GM23338 (cell line): ENCODE measurements around the gene CORT. TPM values are rescaled to one million over a fixed set of nuclear protein-coding genes. Genes with fewer than 3 reads are reported as not detected.

Experiments
- ATAC-seq: fragments of 200-7000 bp; cut with Tn5 transposase; 3 replicates; pipeline ENCODE4 v1.9.1; 2020
- DNase-seq: peaks from one replicate; pipeline ENCODE4 v3.0.0-alpha.2; 2015; ENCODE audit warnings: low spot score
- H2AFZ ChIP-seq: fragments of 200-600 bp; sonication (generic); 2 replicates; pipeline ENCODE4 v1.8.0; 2016; ENCODE audit warnings: antibody characterized with exemption, mild to moderate bottlenecking, moderate library complexity
- H3F3A ChIP-seq: fragments of 200-600 bp; sonication (generic); replicated peaks from 2 replicates; pipeline ENCODE4 v1.8.0; 2017; ENCODE audit warnings: antibody characterized with exemption, mixed run types, low read depth
- H3K27ac ChIP-seq: fragments of 200-600 bp; sonication (generic); 2 replicates; pipeline ENCODE4 v1.6.1; 2016; ENCODE audit warnings: low read depth
- H3K27me3 ChIP-seq: fragments of 200-600 bp; sonication (generic); 2 replicates; pipeline ENCODE4 v1.8.0; 2016; ENCODE audit warnings: mild to moderate bottlenecking, mixed run types, moderate library complexity; ENCODE audit not compliant: insufficient read depth
- H3K36me3 ChIP-seq: fragments of 200-600 bp; sonication (generic); 2 replicates; pipeline ENCODE4 v1.8.0; 2016; ENCODE audit warnings: mild to moderate bottlenecking; ENCODE audit not compliant: insufficient read depth
- H3K4me1 ChIP-seq: fragments of 200-600 bp; sonication (generic); 2 replicates; pipeline ENCODE4 v1.8.0; 2016; ENCODE audit warnings: mild to moderate bottlenecking, moderate library complexity; ENCODE audit not compliant: insufficient read depth
- H3K4me2 ChIP-seq: fragments of 200-600 bp; sonication (generic); 2 replicates; pipeline ENCODE4 v1.7.1; 2017; ENCODE audit warnings: mixed run types
- H3K4me3 ChIP-seq: fragments of 200-600 bp; sonication (generic); 2 replicates; pipeline ENCODE4 v1.6.1; 2016; ENCODE audit warnings: mixed run types
- H3K79me2 ChIP-seq: fragments of 200-600 bp; sonication (generic); replicated peaks from 2 replicates; pipeline ENCODE4 v1.8.0; 2017; ENCODE audit warnings: mild to moderate bottlenecking; ENCODE audit not compliant: insufficient read depth
- H3K9me2 ChIP-seq: fragments of 200-600 bp; sonication (generic); 2 replicates; pipeline ENCODE4 v1.8.0; 2017; ENCODE audit not compliant: insufficient read depth
- H4K20me1 ChIP-seq: fragments of 200-600 bp; sonication (generic); replicated peaks from 2 replicates; pipeline ENCODE4 v1.8.0; 2017; ENCODE audit warnings: mild to moderate bottlenecking; ENCODE audit not compliant: insufficient read depth
- H3K27ac Mint-ChIP-seq: 2 replicates; pipeline ENCODE4 v1.8.0; 2020; ENCODE audit warnings: inconsistent platforms, mild to moderate bottlenecking, moderate library complexity, mixed read lengths
- H3K27me3 Mint-ChIP-seq: 3 replicates; pipeline ENCODE4 v1.8.0; 2022; ENCODE audit warnings: low read depth, mild to moderate bottlenecking, moderate library complexity, mixed read lengths, inconsistent platforms; ENCODE audit not compliant: insufficient read depth, poor library complexity
- H3K36me3 Mint-ChIP-seq: 3 replicates; pipeline ENCODE4 v1.8.0; 2021; ENCODE audit warnings: low read depth, mild to moderate bottlenecking, inconsistent platforms, moderate library complexity, mixed read lengths
- H3K4me1 Mint-ChIP-seq: 3 replicates; pipeline ENCODE4 v1.8.0; 2020; ENCODE audit warnings: mild to moderate bottlenecking, inconsistent platforms, mixed read lengths
- H3K4me3 Mint-ChIP-seq: 3 replicates; pipeline ENCODE4 v1.8.0; 2021; ENCODE audit warnings: moderate library complexity, mild to moderate bottlenecking, inconsistent platforms, mixed read lengths
- H3K9me3 Mint-ChIP-seq: 3 replicates; pipeline ENCODE4 v1.8.0; 2020; ENCODE audit warnings: moderate library complexity, mild to moderate bottlenecking, inconsistent platforms, mixed read lengths
- CREB1 ChIP-seq: fragments of 250-450 bp; sonication (Bioruptor Pico); IDR thresholded peaks from 2 replicates; pipeline ENCODE4 v1.5.0; 2020; ENCODE audit warnings: low read depth, mild to moderate bottlenecking, moderate library complexity
- EZH2 ChIP-seq: fragments of 200-600 bp; sonication (generic); IDR thresholded peaks from one replicate; pipeline ENCODE4 v1.8.0; 2017; ENCODE audit warnings: antibody characterized with exemption, mild to moderate bottlenecking, low read depth; ENCODE audit not compliant: unreplicated experiment
- EZH2phosphoT487 ChIP-seq: fragments of 200-600 bp; sonication (generic); IDR thresholded peaks from one replicate; pipeline ENCODE4 v1.8.1; 2018; ENCODE audit warnings: antibody characterized with exemption; ENCODE audit not compliant: unreplicated experiment
- JUNB ChIP-seq: IDR thresholded peaks from one replicate; pipeline ENCODE4 v1.6.1; 2016; ENCODE audit warnings: antibody characterized with exemption; ENCODE audit not compliant: unreplicated experiment
- NANOG ChIP-seq: IDR thresholded peaks from 2 replicates; pipeline ENCODE4 v1.6.1; 2016; ENCODE audit warnings: antibody characterized with exemption, borderline replicate concordance
- POLR2AphosphoS5 ChIP-seq: IDR thresholded peaks from 2 replicates; pipeline ENCODE4 v1.6.1; 2016; ENCODE audit warnings: antibody characterized with exemption, low read depth
- STAT1 ChIP-seq: IDR thresholded peaks from one replicate; pipeline ENCODE4 v1.6.1; 2016; ENCODE audit warnings: antibody characterized with exemption; ENCODE audit not compliant: unreplicated experiment
- ZNF114 ChIP-seq: fragments of 250-450 bp; sonication (Bioruptor Pico); IDR thresholded peaks from 2 replicates; pipeline ENCODE4 v1.5.0; 2020; ENCODE audit warnings: mild to moderate bottlenecking, moderate library complexity
- ZNF331 ChIP-seq: fragments of 250-450 bp; sonication (Bioruptor Pico); IDR thresholded peaks from 2 replicates; pipeline ENCODE4 v1.5.0; 2020; ENCODE audit warnings: low read depth, mild to moderate bottlenecking, moderate library complexity
- polyA plus RNA-seq: library from polyadenylated mRNA; unstranded; fragments of >200 nt; fragmentation: Nextera tagmentation; extraction: Ambion mirVana; gene quantifications from 2 replicates; pipeline ENCODE4 v1.2.1, GENCODE V29; 2016
- total RNA-seq: library from RNA; depleted of rRNA; stranded (reverse); fragments of >200 nt; shearing (Covaris generic); gene quantifications from 2 replicates; pipeline ENCODE4 v1.2.3, GENCODE V29; 2014
- TF ChIP-seq, protein P1 (sequence below): fragments of 250-450 bp; sonication (Bioruptor Pico); IDR thresholded peaks from 2 replicates; pipeline ENCODE4 v1.5.0; 2020; ENCODE audit warnings: mild to moderate bottlenecking, moderate library complexity
- TF ChIP-seq, protein P2 (sequence below): IDR thresholded peaks from one replicate; pipeline ENCODE4 v1.6.1; 2018; ENCODE audit warnings: antibody characterized with exemption; ENCODE audit not compliant: unreplicated experiment
- TF ChIP-seq, protein P3 (sequence below): IDR thresholded peaks from 2 replicates; pipeline ENCODE4 v1.6.1; 2016; ENCODE audit warnings: antibody characterized with exemption
- TF ChIP-seq, protein P4 (sequence below), 2 experiments: fragments of 200-600 bp in 1 of 2; sonication (generic) in 1 of 2; conservative IDR thresholded peaks; 2 replicates each; pipeline versions ENCODE4 v1.5.1 to v1.6.1; 2016 to 2017; ENCODE audit warnings: antibody characterized with exemption in 2 of 2, low read depth in 2 of 2, mild to moderate bottlenecking in 2 of 2, moderate library complexity in 1 of 2

CORT gene
- total and polyA plus RNA-seq, 2 experiments from 2014 or later: 1.4 TPM; not detected in 1

DNA sequence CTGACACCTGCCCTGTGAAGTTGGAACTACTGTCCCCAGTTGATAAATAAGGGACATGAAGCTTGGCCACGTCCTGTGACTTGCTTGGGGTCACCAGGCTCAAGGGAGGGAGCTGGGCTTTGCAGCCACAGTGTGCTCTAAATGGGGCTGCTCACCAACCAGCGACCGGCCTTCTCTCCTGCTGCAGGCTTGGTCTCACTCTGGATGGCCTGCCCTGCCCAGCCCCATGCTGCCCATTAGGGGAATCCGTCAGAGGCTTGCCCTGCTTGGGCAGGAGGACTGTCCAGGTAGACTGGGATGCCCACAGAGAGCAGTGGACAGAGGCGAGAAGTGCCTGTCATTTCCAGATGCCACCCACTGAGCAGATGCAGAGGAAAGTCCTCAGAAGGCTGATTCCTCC lies 20.8 kb upstream of the CORT start:
- Histone ChIP-seq H3K36me3 (no peaks in the 10 kb centered on the region), H4K20me1 (no peaks in the 10 kb centered on the region), H3K4me2 (no peak overlapping the region), H2AFZ (no peak overlapping the region), H3K27ac (no peak overlapping the region), H3K27me3 (no peaks in the 10 kb centered on the region), H3K4me1 (no peaks in the 10 kb centered on the region), H3F3A (peaks cover 13% of the 10 kb centered on the region), H3K9me2 (no peaks in the 10 kb centered on the region), H3K79me2 (no peaks in the 10 kb centered on the region; the same call in 1 of the 2 replicates), H3K4me3 (no peak overlapping the region)
- Mint-ChIP-seq H3K4me1 (peaks cover 16% of the 10 kb centered on the region), H3K27me3 (peaks cover 14% of the 10 kb centered on the region), H3K36me3 (peaks cover 6% of the 10 kb centered on the region; the same call in 2 of the 3 replicates), H3K4me3 (peak overlapping the region; percentile 87; the same call in 2 of the 3 replicates), H3K27ac (no peak overlapping the region), H3K9me3 (no peaks in the 10 kb centered on the region)
- DNase-seq (no peak), ATAC-seq (no peak)
- no peak for TF ChIP-seq STAT1
- TF ChIP-seq ZNF331 (CRISPR knock-in tag): no peak
- no peak for TF ChIP-seq EZH2
- no peak for TF ChIP-seq NANOG
- no peak for TF ChIP-seq ZNF114 (CRISPR knock-in tag)
- TF ChIP-seq, protein P1, sequence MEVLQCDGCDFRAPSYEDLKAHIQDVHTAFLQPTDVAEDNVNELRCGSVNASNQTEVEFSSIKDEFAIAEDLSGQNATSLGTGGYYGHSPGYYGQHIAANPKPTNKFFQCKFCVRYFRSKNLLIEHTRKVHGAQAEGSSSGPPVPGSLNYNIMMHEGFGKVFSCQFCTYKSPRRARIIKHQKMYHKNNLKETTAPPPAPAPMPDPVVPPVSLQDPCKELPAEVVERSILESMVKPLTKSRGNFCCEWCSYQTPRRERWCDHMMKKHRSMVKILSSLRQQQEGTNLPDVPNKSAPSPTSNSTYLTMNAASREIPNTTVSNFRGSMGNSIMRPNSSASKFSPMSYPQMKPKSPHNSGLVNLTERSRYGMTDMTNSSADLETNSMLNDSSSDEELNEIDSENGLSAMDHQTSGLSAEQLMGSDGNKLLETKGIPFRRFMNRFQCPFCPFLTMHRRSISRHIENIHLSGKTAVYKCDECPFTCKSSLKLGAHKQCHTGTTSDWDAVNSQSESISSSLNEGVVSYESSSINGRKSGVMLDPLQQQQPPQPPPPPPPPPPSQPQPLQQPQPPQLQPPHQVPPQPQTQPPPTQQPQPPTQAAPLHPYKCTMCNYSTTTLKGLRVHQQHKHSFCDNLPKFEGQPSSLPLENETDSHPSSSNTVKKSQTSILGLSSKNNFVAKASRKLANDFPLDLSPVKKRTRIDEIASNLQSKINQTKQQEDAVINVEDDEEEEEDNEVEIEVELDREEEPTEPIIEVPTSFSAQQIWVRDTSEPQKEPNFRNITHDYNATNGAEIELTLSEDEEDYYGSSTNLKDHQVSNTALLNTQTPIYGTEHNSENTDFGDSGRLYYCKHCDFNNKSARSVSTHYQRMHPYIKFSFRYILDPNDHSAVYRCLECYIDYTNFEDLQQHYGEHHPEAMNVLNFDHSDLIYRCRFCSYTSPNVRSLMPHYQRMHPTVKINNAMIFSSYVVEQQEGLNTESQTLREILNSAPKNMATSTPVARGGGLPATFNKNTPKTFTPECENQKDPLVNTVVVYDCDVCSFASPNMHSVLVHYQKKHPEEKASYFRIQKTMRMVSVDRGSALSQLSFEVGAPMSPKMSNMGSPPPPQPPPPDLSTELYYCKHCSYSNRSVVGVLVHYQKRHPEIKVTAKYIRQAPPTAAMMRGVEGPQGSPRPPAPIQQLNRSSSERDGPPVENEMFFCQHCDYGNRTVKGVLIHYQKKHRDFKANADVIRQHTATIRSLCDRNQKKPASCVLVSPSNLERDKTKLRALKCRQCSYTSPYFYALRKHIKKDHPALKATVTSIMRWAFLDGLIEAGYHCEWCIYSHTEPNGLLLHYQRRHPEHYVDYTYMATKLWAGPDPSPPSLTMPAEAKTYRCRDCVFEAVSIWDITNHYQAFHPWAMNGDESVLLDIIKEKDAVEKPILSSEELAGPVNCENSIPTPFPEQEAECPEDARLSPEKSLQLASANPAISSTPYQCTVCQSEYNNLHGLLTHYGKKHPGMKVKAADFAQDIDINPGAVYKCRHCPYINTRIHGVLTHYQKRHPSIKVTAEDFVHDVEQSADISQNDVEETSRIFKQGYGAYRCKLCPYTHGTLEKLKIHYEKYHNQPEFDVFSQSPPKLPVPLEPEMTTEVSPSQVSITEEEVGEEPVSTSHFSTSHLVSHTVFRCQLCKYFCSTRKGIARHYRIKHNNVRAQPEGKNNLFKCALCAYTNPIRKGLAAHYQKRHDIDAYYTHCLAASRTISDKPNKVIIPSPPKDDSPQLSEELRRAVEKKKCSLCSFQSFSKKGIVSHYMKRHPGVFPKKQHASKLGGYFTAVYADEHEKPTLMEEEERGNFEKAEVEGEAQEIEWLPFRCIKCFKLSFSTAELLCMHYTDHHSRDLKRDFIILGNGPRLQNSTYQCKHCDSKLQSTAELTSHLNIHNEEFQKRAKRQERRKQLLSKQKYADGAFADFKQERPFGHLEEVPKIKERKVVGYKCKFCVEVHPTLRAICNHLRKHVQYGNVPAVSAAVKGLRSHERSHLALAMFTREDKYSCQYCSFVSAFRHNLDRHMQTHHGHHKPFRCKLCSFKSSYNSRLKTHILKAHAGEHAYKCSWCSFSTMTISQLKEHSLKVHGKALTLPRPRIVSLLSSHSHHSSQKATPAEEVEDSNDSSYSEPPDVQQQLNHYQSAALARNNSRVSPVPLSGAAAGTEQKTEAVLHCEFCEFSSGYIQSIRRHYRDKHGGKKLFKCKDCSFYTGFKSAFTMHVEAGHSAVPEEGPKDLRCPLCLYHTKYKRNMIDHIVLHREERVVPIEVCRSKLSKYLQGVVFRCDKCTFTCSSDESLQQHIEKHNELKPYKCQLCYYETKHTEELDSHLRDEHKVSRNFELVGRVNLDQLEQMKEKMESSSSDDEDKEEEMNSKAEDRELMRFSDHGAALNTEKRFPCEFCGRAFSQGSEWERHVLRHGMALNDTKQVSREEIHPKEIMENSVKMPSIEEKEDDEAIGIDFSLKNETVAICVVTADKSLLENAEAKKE: no peak
- TF ChIP-seq EZH2phosphoT487: no peak
- TF ChIP-seq, protein P2, sequence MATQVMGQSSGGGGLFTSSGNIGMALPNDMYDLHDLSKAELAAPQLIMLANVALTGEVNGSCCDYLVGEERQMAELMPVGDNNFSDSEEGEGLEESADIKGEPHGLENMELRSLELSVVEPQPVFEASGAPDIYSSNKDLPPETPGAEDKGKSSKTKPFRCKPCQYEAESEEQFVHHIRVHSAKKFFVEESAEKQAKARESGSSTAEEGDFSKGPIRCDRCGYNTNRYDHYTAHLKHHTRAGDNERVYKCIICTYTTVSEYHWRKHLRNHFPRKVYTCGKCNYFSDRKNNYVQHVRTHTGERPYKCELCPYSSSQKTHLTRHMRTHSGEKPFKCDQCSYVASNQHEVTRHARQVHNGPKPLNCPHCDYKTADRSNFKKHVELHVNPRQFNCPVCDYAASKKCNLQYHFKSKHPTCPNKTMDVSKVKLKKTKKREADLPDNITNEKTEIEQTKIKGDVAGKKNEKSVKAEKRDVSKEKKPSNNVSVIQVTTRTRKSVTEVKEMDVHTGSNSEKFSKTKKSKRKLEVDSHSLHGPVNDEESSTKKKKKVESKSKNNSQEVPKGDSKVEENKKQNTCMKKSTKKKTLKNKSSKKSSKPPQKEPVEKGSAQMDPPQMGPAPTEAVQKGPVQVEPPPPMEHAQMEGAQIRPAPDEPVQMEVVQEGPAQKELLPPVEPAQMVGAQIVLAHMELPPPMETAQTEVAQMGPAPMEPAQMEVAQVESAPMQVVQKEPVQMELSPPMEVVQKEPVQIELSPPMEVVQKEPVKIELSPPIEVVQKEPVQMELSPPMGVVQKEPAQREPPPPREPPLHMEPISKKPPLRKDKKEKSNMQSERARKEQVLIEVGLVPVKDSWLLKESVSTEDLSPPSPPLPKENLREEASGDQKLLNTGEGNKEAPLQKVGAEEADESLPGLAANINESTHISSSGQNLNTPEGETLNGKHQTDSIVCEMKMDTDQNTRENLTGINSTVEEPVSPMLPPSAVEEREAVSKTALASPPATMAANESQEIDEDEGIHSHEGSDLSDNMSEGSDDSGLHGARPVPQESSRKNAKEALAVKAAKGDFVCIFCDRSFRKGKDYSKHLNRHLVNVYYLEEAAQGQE: no peak
- TF ChIP-seq JUNB: no peak
- no peak for TF ChIP-seq CREB1 (CRISPR knock-in tag)
- TF ChIP-seq, protein P3, sequence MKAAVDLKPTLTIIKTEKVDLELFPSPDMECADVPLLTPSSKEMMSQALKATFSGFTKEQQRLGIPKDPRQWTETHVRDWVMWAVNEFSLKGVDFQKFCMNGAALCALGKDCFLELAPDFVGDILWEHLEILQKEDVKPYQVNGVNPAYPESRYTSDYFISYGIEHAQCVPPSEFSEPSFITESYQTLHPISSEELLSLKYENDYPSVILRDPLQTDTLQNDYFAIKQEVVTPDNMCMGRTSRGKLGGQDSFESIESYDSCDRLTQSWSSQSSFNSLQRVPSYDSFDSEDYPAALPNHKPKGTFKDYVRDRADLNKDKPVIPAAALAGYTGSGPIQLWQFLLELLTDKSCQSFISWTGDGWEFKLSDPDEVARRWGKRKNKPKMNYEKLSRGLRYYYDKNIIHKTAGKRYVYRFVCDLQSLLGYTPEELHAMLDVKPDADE: no peak
- TF ChIP-seq POLR2AphosphoS5: no peak
- TF ChIP-seq, protein P4, sequence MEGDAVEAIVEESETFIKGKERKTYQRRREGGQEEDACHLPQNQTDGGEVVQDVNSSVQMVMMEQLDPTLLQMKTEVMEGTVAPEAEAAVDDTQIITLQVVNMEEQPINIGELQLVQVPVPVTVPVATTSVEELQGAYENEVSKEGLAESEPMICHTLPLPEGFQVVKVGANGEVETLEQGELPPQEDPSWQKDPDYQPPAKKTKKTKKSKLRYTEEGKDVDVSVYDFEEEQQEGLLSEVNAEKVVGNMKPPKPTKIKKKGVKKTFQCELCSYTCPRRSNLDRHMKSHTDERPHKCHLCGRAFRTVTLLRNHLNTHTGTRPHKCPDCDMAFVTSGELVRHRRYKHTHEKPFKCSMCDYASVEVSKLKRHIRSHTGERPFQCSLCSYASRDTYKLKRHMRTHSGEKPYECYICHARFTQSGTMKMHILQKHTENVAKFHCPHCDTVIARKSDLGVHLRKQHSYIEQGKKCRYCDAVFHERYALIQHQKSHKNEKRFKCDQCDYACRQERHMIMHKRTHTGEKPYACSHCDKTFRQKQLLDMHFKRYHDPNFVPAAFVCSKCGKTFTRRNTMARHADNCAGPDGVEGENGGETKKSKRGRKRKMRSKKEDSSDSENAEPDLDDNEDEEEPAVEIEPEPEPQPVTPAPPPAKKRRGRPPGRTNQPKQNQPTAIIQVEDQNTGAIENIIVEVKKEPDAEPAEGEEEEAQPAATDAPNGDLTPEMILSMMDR (conservative IDR thresholded peaks at IDR 0.05; ENCODE audit: low read depth in 2 of 2): no peak
